Measurements from ENCODE around the gene MYRFL. TPM values are rescaled to one million over a fixed set of nuclear protein-coding genes. Genes with fewer than 3 reads are reported as not detected.

MYRFL gene
- total RNA-seq, 1 donor from 2014 or later: not detected

DNA sequence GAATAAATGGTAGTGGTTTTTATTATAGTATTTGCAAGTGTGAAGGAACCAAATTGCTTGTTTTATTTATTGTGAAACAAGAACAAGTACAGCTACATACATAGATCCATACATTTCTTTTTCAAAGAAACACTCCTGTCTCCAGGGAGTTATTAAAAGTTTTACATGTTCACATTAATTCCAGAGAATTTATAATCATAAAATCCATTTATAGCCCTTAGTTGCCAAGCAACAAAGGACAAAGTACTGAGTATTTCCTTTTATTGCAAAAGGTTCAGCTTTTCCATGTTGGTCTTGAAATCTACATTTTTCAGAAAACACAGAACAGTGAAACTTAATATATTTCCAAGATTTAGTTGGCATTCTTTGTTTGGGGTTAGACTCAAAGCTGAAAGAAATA is 9.5 kb downstream of the MYRFL start:
- no peaks in the 10 kb centered on the region for H3K4me1 ChIP-seq
- H3K9me3 ChIP-seq: no peaks in the 10 kb centered on the region
- no peak overlapping the region for H3K27ac ChIP-seq
- TF ChIP-seq POLR2A (IDR thresholded peaks at IDR 0.05): no peak
- no peak for TF ChIP-seq POLR2AphosphoS5 (IDR thresholded peaks at IDR 0.05; ENCODE audit: insufficient read depth in 1 of 2, low read depth in 1 of 2)
- TF ChIP-seq, protein P1, sequence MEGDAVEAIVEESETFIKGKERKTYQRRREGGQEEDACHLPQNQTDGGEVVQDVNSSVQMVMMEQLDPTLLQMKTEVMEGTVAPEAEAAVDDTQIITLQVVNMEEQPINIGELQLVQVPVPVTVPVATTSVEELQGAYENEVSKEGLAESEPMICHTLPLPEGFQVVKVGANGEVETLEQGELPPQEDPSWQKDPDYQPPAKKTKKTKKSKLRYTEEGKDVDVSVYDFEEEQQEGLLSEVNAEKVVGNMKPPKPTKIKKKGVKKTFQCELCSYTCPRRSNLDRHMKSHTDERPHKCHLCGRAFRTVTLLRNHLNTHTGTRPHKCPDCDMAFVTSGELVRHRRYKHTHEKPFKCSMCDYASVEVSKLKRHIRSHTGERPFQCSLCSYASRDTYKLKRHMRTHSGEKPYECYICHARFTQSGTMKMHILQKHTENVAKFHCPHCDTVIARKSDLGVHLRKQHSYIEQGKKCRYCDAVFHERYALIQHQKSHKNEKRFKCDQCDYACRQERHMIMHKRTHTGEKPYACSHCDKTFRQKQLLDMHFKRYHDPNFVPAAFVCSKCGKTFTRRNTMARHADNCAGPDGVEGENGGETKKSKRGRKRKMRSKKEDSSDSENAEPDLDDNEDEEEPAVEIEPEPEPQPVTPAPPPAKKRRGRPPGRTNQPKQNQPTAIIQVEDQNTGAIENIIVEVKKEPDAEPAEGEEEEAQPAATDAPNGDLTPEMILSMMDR (IDR thresholded peaks at IDR 0.05): no peak
- intact Hi-C loops (cut with DNase I): no loop called here
- H3K4me3 ChIP-seq: no peak overlapping the region
- H3K27me3 ChIP-seq: no peaks in the 10 kb centered on the region
- DNase-seq (ENCODE audit: extremely low spot score in 2 of 2): no peak
- H3K36me3 ChIP-seq: no peaks in the 10 kb centered on the region

DNA sequence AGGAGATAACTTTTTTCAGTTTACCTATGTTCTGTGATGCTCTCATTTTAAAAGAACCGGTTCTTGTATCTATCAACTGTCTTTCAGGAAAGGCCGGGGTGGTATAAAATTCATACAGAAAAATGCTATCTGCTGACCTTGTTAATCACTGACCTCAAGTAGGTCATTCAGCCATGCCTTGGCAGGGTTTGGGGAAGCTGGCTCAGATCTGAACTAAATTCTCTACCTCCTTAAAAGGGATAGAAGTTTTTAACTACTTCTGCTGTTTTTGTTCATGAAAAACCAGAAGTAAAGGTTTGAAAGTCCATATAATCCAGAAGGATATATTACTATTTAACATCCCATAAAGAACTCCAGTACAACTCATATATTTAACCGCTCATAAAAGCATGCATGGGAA is 10.1 kb downstream of the MYRFL start:
- no peak overlapping the region for H3K4me3 ChIP-seq
- no peak for DNase-seq (ENCODE audit: extremely low spot score in 2 of 2)
- no peak overlapping the region for H3K27ac ChIP-seq
- H3K27me3 ChIP-seq: no peaks in the 10 kb centered on the region
- H3K9me3 ChIP-seq: no peaks in the 10 kb centered on the region
- no peaks in the 10 kb centered on the region for H3K4me1 ChIP-seq
- intact Hi-C loops (cut with DNase I): no loop called here
- TF ChIP-seq, protein P1 (IDR thresholded peaks at IDR 0.05): no peak
- TF ChIP-seq POLR2A (IDR thresholded peaks at IDR 0.05): no peak
- TF ChIP-seq POLR2AphosphoS5 (IDR thresholded peaks at IDR 0.05; ENCODE audit: insufficient read depth in 1 of 2, low read depth in 1 of 2): no peak
- no peaks in the 10 kb centered on the region for H3K36me3 ChIP-seq

DNA sequence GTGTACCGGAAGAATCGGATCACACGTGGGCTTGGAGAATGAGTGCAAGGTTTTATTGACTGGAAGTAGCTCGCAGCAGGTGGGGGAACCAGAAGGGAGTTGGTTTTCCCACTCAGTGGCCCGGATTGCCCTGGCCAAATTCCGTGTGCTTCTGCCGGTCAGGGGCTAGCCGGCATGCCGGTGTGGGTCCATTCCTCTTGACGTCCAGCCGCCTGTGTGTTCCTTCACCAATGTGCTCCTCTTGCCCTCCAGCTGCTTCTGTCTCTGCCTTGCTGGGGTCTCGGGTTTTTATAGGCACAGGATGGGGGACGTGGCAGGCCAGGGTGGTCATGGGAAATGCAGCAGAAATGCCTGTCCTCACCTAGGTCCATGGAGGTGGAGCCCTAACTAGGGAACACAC is 11.0 kb downstream of the MYRFL start:
- TF ChIP-seq POLR2AphosphoS5 (IDR thresholded peaks at IDR 0.05; ENCODE audit: insufficient read depth in 1 of 2, low read depth in 1 of 2) (no peak), POLR2A (IDR thresholded peaks at IDR 0.05) (no peak)
- TF ChIP-seq, protein P1 (IDR thresholded peaks at IDR 0.05): no peak
- intact Hi-C loops (cut with DNase I): no loop called here
- H3K27ac ChIP-seq: no peak overlapping the region
- no peak overlapping the region for H3K4me3 ChIP-seq
- H3K27me3 ChIP-seq: no peaks in the 10 kb centered on the region
- no peak for DNase-seq (ENCODE audit: extremely low spot score in 2 of 2)
- H3K36me3 ChIP-seq: no peaks in the 10 kb centered on the region
- no peaks in the 10 kb centered on the region for H3K9me3 ChIP-seq
- no peaks in the 10 kb centered on the region for H3K4me1 ChIP-seq

DNA sequence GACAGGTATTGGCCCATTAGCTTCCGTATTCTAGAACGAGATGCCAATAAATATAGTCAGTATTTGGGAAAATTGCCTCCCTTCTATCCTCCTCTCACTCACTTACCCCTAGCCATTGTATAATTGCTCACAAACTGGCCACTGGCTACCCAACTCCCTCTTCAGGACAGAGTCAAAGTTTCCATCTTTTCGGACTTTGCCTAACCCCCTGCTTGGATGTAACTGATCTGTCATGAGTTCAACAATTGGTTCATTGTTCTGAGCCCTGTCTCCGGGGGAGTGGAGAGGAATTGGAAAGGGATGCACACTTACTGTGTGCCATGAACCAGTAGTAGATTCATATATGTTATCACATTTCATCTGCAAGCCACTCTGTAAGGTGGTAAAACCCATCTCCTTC is 12.2 kb downstream of the MYRFL start:
- H3K27ac ChIP-seq: no peak overlapping the region
- TF ChIP-seq POLR2AphosphoS5 (IDR thresholded peaks at IDR 0.05; ENCODE audit: insufficient read depth in 1 of 2, low read depth in 1 of 2) (no peak), POLR2A (IDR thresholded peaks at IDR 0.05) (no peak)
- TF ChIP-seq, protein P1 (IDR thresholded peaks at IDR 0.05): no peak
- no peaks in the 10 kb centered on the region for H3K36me3 ChIP-seq
- intact Hi-C loops (cut with DNase I): no loop called here
- no peak overlapping the region for H3K4me3 ChIP-seq
- no peaks in the 10 kb centered on the region for H3K4me1 ChIP-seq
- H3K27me3 ChIP-seq: no peaks in the 10 kb centered on the region
- no peak for DNase-seq (ENCODE audit: extremely low spot score in 2 of 2)
- H3K9me3 ChIP-seq: no peaks in the 10 kb centered on the region

DNA sequence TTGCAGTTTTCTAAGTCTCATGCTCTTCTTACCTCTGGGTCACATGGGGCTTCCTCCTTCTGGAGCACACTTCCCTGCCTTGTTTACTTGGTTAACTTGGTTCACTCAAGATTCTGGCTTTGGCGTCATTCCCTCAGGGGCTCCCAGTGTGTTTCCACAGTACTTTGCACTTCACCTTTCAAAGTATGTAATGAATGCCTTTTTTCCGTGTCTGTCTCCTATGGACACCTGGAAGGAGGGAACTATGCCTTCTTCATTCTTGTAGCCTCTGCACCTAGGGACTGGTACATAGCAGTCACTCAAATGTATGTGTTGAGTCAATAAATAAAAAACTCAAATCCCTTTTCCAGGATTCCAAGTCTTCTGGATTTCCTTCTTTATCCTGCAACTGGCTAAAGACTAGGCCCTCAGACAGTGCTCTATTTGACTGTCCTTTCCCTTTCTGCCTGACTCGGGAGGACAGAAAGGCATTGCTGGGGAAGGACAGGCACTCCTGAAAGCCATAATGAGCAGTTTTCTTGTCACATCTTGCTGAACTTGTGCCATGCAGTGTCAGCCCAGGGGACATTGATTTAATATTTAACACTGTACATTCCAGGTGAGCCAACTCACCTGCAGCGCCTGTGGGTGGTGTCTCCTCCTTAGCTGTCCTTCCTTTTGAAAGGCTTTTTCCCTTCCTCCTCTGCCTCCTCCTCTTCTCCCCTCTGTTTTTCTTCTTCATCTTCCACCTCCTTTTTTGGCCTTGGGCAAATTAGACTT is 12.8 kb downstream of the MYRFL start:
- TF ChIP-seq, protein P1 (IDR thresholded peaks at IDR 0.05): no peak
- TF ChIP-seq POLR2A (IDR thresholded peaks at IDR 0.05): no peak
- TF ChIP-seq POLR2AphosphoS5 (IDR thresholded peaks at IDR 0.05; ENCODE audit: insufficient read depth in 1 of 2, low read depth in 1 of 2): no peak
- Histone ChIP-seq H3K27me3 (no peaks in the 10 kb centered on the region), H3K36me3 (no peaks in the 10 kb centered on the region), H3K27ac (no peak overlapping the region), H3K9me3 (no peaks in the 10 kb centered on the region), H3K4me3 (no peak overlapping the region), H3K4me1 (no peaks in the 10 kb centered on the region)
- intact Hi-C loops (cut with DNase I): no loop called here
- no peak for DNase-seq (ENCODE audit: extremely low spot score in 2 of 2)

Data from vagina (tissue), 2 donors.